Measurements from ENCODE around the gene MOV10.

The MOV10 gene

GRCh38 chr1:112704934-112705627 is 30.6 kb downstream of the MOV10 start:
- Histone ChIP-seq H3K9me3 (ENCODE audit: control insufficient read depth, low read length) (no peaks in the 10 kb centered on the region), H3K4me3 (ENCODE audit: extremely low read depth, insufficient read depth, low read length, poor library complexity, severe bottlenecking) (peak overlapping the region; percentile 88), H3K36me3 (ENCODE audit: control insufficient read depth, insufficient read depth, low read length) (peaks cover 36% of the 10 kb centered on the region), H3K27ac (ENCODE audit: low read depth, low read length, severe bottlenecking) (peak overlapping the region; percentile 89), H3K4me1 (ENCODE audit: control insufficient read depth, insufficient read depth, low read length, poor library complexity, severe bottlenecking) (peaks cover 54% of the 10 kb centered on the region)
- WGBS, 2 experiments (ENCODE audit: insufficient coverage in 2 of 2): 2 to 7% methylated on average over 9 of the region's 13 CpGs

GRCh38 chr1:112706505-112707220 is 32.2 kb downstream of the MOV10 start, which contains the start of gene RHOC:
Gene RHOC (minus strand): TSS chr1:112707127. CDS start chr1:112703799, 3,328 bp downstream.
- Histone ChIP-seq H3K4me3 (ENCODE audit: extremely low read depth, insufficient read depth, low read length, poor library complexity, severe bottlenecking) (peak within 1 kb of the TSS; percentile 88), H3K4me1 (ENCODE audit: control insufficient read depth, insufficient read depth, low read length, poor library complexity, severe bottlenecking) (peaks cover 45% of the 10 kb centered on the region), H3K36me3 (ENCODE audit: control insufficient read depth, insufficient read depth, low read length) (peaks cover 27% of the 10 kb centered on the region), H3K27ac (ENCODE audit: low read depth, low read length, severe bottlenecking) (peak within 1 kb of the TSS; percentile 89), H3K9me3 (ENCODE audit: control insufficient read depth, low read length) (no peaks in the 10 kb centered on the region)
- WGBS, 2 experiments (ENCODE audit: insufficient coverage in 2 of 2): 0 to 1% methylated on average over 26 to 36 of the region's 61 CpGs

- WGBS, 2 experiments (ENCODE audit: insufficient coverage in 2 of 2): 6 to 8% methylated on average over 15 to 19 of the region's 42 CpGs
- Histone ChIP-seq H3K4me3 (ENCODE audit: extremely low read depth, insufficient read depth, low read length, poor library complexity, severe bottlenecking) (peak overlapping the region; percentile 88), H3K36me3 (ENCODE audit: control insufficient read depth, insufficient read depth, low read length) (peaks cover 20% of the 10 kb centered on the region), H3K27ac (ENCODE audit: low read depth, low read length, severe bottlenecking) (no peak overlapping the region), H3K4me1 (ENCODE audit: control insufficient read depth, insufficient read depth, low read length, poor library complexity, severe bottlenecking) (peaks cover 43% of the 10 kb centered on the region), H3K9me3 (ENCODE audit: control insufficient read depth, low read length) (no peaks in the 10 kb centered on the region)
These were observed 33.0 kb downstream of the MOV10 start for GRCh38 chr1:112707221-112708001.

GRCh38 chr1:112708002-112708448 is 33.6 kb downstream of the MOV10 start:
- no peak overlapping the region for H3K27ac ChIP-seq (ENCODE audit: low read depth, low read length, severe bottlenecking)
- H3K4me1 ChIP-seq (ENCODE audit: control insufficient read depth, insufficient read depth, low read length, poor library complexity, severe bottlenecking): peaks cover 37% of the 10 kb centered on the region
- peak overlapping the region; percentile 88 for H3K4me3 ChIP-seq (ENCODE audit: extremely low read depth, insufficient read depth, low read length, poor library complexity, severe bottlenecking)
- 81 to 84% methylated on average over 4 to 6 of the region's 6 CpGs for WGBS, 2 experiments (ENCODE audit: insufficient coverage in 2 of 2)
- H3K36me3 ChIP-seq (ENCODE audit: control insufficient read depth, insufficient read depth, low read length): peaks cover 14% of the 10 kb centered on the region
- no peaks in the 10 kb centered on the region for H3K9me3 ChIP-seq (ENCODE audit: control insufficient read depth, low read length)

GRCh38 chr1:112708489-112708888 is 34.0 kb downstream of the MOV10 start:
- Histone ChIP-seq H3K4me1 (ENCODE audit: control insufficient read depth, insufficient read depth, low read length, poor library complexity, severe bottlenecking) (peaks cover 32% of the 10 kb centered on the region), H3K4me3 (ENCODE audit: extremely low read depth, insufficient read depth, low read length, poor library complexity, severe bottlenecking) (no peak overlapping the region), H3K27ac (ENCODE audit: low read depth, low read length, severe bottlenecking) (no peak overlapping the region), H3K36me3 (ENCODE audit: control insufficient read depth, insufficient read depth, low read length) (peaks cover 9% of the 10 kb centered on the region), H3K9me3 (ENCODE audit: control insufficient read depth, low read length) (no peaks in the 10 kb centered on the region)
- 100% methylated on average over 1 of the region's 3 CpGs; no CpG with 5 or more reads in 1 of the 2 experiments for WGBS, 2 experiments (ENCODE audit: insufficient coverage in 2 of 2)

GRCh38 chr1:112710159-112710558 is 35.7 kb downstream of the MOV10 start:
- no peaks in the 10 kb centered on the region for H3K9me3 ChIP-seq (ENCODE audit: control insufficient read depth, low read length)
- WGBS, 2 experiments (ENCODE audit: insufficient coverage in 2 of 2): 92 to 100% methylated on average over 1 to 3 of the region's 7 CpGs
- no peak overlapping the region for H3K27ac ChIP-seq (ENCODE audit: low read depth, low read length, severe bottlenecking)
- H3K4me1 ChIP-seq (ENCODE audit: control insufficient read depth, insufficient read depth, low read length, poor library complexity, severe bottlenecking): peaks cover 21% of the 10 kb centered on the region
- no peak overlapping the region for H3K4me3 ChIP-seq (ENCODE audit: extremely low read depth, insufficient read depth, low read length, poor library complexity, severe bottlenecking)
- H3K36me3 ChIP-seq (ENCODE audit: control insufficient read depth, insufficient read depth, low read length): no peaks in the 10 kb centered on the region

GRCh38 chr1:112710586-112710985 is 36.1 kb downstream of the MOV10 start:
- 85 to 100% methylated on average over 1 to 3 of the region's 3 CpGs for WGBS, 2 experiments (ENCODE audit: insufficient coverage in 2 of 2)
- H3K36me3 ChIP-seq (ENCODE audit: control insufficient read depth, insufficient read depth, low read length): no peaks in the 10 kb centered on the region
- H3K4me1 ChIP-seq (ENCODE audit: control insufficient read depth, insufficient read depth, low read length, poor library complexity, severe bottlenecking): peaks cover 21% of the 10 kb centered on the region
- no peaks in the 10 kb centered on the region for H3K9me3 ChIP-seq (ENCODE audit: control insufficient read depth, low read length)
- no peak overlapping the region for H3K27ac ChIP-seq (ENCODE audit: low read depth, low read length, severe bottlenecking)
- no peak overlapping the region for H3K4me3 ChIP-seq (ENCODE audit: extremely low read depth, insufficient read depth, low read length, poor library complexity, severe bottlenecking)

DNA sequence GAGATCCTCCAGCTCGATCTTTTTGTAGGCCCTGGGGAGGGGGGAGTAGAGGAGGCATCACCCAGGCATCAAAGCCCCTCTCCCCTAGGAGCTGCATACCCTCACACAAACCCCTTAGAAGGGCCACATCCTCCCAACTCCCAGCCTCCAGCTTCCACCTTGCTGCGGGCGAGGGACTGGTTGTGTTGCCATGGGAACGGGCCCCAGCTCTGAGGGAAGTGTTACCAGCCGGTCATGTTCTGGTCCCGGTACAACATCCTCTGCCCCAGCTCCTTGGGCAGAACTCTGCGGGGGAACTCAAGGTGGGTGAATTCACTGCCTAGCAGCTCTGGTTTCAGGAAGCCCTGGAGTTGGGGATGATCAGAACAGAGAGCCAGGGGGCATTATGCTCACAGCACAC is 36.6 kb downstream of the MOV10 start:
- Histone ChIP-seq H3K36me3 (ENCODE audit: control insufficient read depth, insufficient read depth, low read length) (no peaks in the 10 kb centered on the region), H3K4me1 (ENCODE audit: control insufficient read depth, insufficient read depth, low read length, poor library complexity, severe bottlenecking) (peaks cover 24% of the 10 kb centered on the region), H3K9me3 (ENCODE audit: control insufficient read depth, low read length) (no peaks in the 10 kb centered on the region), H3K27ac (ENCODE audit: low read depth, low read length, severe bottlenecking) (no peak overlapping the region), H3K4me3 (ENCODE audit: extremely low read depth, insufficient read depth, low read length, poor library complexity, severe bottlenecking) (no peak overlapping the region)
- 70 to 76% methylated on average over 4 to 6 of the region's 7 CpGs for WGBS, 2 experiments (ENCODE audit: insufficient coverage in 2 of 2)

- Histone ChIP-seq H3K9me3 (ENCODE audit: control insufficient read depth, low read length) (no peaks in the 10 kb centered on the region), H3K27ac (ENCODE audit: low read depth, low read length, severe bottlenecking) (no peak overlapping the region), H3K36me3 (ENCODE audit: control insufficient read depth, insufficient read depth, low read length) (no peaks in the 10 kb centered on the region), H3K4me3 (ENCODE audit: extremely low read depth, insufficient read depth, low read length, poor library complexity, severe bottlenecking) (no peak overlapping the region), H3K4me1 (ENCODE audit: control insufficient read depth, insufficient read depth, low read length, poor library complexity, severe bottlenecking) (peaks cover 26% of the 10 kb centered on the region)
- 68 to 81% methylated on average over 6 to 8 of the region's 11 CpGs for WGBS, 2 experiments (ENCODE audit: insufficient coverage in 2 of 2)
These were observed 37.2 kb downstream of the MOV10 start for GRCh38 chr1:112711670-112712069.

DNA sequence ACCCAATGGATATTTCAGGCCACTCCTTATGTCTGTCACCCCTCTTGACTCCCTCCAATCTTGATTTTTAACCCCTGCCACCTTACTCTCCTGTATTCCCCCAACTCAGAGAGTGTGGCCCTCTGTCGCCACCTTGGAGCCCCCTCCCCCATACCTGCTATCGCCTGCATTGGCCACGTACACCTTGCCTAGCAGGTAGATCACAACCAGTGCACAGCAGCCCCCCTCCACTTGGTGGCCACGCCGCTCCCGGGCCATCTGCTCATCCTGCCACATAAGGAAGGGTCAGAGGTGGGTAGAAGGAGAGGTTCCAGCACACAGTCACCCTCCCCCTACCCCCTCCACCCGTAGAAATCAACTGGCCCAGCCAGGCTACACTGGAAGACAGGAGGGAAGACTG is 37.7 kb downstream of the MOV10 start:
- Histone ChIP-seq H3K36me3 (ENCODE audit: control insufficient read depth, insufficient read depth, low read length) (no peaks in the 10 kb centered on the region), H3K9me3 (ENCODE audit: control insufficient read depth, low read length) (no peaks in the 10 kb centered on the region), H3K4me3 (ENCODE audit: extremely low read depth, insufficient read depth, low read length, poor library complexity, severe bottlenecking) (no peak overlapping the region), H3K4me1 (ENCODE audit: control insufficient read depth, insufficient read depth, low read length, poor library complexity, severe bottlenecking) (peaks cover 26% of the 10 kb centered on the region), H3K27ac (ENCODE audit: low read depth, low read length, severe bottlenecking) (no peak overlapping the region)
- 100% methylated on average over 2 of the region's 7 CpGs; no CpG with 5 or more reads in 1 of the 2 experiments for WGBS, 2 experiments (ENCODE audit: insufficient coverage in 2 of 2)
